Measurements from ENCODE around the gene DGLUCY. TPM values are rescaled to one million over a fixed set of nuclear protein-coding genes. Genes with fewer than 3 reads are reported as not detected.
"Not testable (repeated sequence)": the region's sequence is repeated elsewhere in the genome, so short reads cannot be mapped to it uniquely, and the experiment has no call there.

The DGLUCY gene
- total and polyA plus RNA-seq, 2 experiments from 2014 or later = 44.8 to 51.3 TPM

DNA sequence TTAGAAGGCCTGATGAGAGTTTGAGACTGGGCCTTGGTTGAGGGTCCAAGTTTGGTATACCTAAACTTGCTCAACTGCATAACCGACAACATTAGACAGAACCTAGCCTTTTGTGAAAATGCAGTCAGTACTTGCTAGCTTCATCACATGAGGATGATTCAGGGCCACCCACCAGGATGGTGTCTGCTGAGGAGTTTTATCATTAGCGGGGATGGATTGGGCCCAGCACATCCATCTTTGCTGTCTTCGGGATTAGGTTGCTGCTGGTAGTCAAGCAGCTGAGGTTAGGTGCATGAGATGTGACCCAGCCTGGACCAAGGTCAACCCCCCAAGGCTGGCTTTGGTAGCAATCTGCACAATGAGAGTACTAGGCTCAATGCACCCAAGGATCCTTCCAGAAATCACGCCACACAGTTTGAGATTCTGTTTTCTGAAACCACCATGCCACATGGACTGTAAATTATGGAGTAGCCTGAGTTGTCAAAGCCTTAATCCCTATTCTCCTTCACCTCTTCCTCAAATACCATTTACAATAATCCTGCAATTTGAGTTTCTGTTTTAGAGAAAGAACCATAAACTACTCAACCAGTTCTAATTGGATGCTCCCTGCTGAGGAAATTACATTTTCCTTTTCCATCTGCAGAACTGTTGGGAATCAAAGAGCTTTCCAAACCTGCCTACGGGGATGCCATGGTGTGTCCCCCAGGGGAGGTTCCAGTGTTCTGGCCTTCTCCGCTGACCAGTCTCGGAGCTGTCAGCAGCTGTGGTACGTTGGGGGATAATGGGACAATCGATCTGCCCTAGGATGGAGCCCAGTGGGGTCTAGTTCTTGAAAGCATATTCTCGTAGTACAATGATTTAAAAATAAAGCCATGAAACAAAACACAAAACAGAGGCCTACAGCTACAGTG, 61.7 kb downstream of the DGLUCY start:
- H3K4me2 ChIP-seq = no peak overlapping the region
- H3K4me3 ChIP-seq = no peak overlapping the region
- H2AFZ ChIP-seq = no peak overlapping the region
- H3K79me2 ChIP-seq = no peaks in the 10 kb centered on the region
- peaks cover 5% of the 10 kb centered on the region for H3K4me1 ChIP-seq (ENCODE audit: insufficient read depth)
- no peaks in the 10 kb centered on the region for H3K36me3 ChIP-seq (replicated peaks; ENCODE audit: insufficient read depth, low read depth)
- DNase-seq (ENCODE audit: low spot score) = no peak
- no peaks in the 10 kb centered on the region for H4K20me1 ChIP-seq (ENCODE audit: insufficient read depth, poor library complexity, severe bottlenecking)
- H3K27me3 ChIP-seq = no peaks in the 10 kb centered on the region
- H3K9me3 ChIP-seq (ENCODE audit: low read depth) = no peaks in the 10 kb centered on the region
- no peaks in the 10 kb centered on the region for H3K9me2 ChIP-seq (replicated peaks; ENCODE audit: insufficient read depth)
- 87% methylated on average over 10 of the region's 10 CpGs for whole genome bisulfite sequencing (ENCODE audit: low lambda C conversion rate, missing lambda C conversion rate)
- H3K27ac ChIP-seq = no peak overlapping the region
- TF ChIP-seq EZH2phosphoT487 (IDR thresholded peaks at IDR 0.05; ENCODE audit: low read depth, severe bottlenecking, unreplicated experiment) = no peak
- no peak for TF ChIP-seq CTCF (IDR thresholded peaks at IDR 0.05; ENCODE audit: poor library complexity)
- TF ChIP-seq EZH2 (IDR thresholded peaks at IDR 0.05; ENCODE audit: borderline replicate concordance) = no peak

DNA sequence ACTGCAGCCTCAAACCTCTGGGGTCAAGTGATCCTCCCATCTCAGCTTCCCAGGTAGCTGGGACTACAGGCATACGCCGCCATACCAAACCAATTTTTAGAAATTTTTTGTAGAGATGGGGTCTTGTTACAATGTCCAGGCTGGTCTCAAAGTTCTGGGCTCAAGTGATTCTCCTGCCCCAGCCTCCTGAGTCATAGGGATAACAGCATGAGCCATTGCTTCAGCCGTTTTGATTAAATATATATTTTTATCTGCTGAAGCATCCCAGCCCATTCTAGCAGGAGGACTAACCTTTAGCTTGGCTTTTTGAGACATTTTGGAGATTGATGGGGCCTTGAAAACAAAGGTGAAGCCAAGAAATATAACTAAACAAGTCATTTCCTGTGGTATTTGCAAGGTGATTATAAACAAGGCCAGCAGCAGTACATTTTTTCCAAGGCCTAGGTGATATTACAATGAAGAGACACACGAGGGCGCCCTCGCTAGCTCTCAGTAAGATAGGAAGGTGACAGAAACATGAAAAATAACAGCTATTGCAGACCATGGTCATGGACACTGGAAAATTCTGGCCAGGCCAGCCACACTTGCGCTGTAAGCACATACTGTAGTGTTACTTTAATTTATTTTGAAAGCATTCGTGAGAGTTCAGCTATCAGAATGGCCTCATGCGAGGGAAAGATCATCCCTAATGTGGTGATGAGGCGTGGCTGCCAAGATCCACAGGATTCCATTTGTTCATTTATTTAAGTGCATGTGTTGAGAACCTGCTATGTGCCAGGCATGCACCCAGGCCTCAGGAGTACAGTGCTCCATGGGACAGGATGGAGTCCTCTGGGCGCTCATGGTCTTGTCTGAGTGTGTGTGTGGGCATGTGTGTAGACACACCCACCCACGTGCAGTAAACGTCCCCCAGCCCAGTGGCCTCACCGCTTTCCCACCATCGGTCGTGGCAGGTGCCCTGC, 63.5 kb downstream of the DGLUCY start:
- H3K9me2 ChIP-seq (replicated peaks; ENCODE audit: insufficient read depth) = no peaks in the 10 kb centered on the region
- H3K4me1 ChIP-seq (ENCODE audit: insufficient read depth) = no peaks in the 10 kb centered on the region
- no peak overlapping the region for H3K27ac ChIP-seq
- TF ChIP-seq EZH2phosphoT487 (IDR thresholded peaks at IDR 0.05; ENCODE audit: low read depth, severe bottlenecking, unreplicated experiment) (no peak), EZH2 (IDR thresholded peaks at IDR 0.05; ENCODE audit: borderline replicate concordance) (no peak), CTCF (IDR thresholded peaks at IDR 0.05; ENCODE audit: poor library complexity) (peak; percentile 85)
- no peak overlapping the region for H2AFZ ChIP-seq
- H3K27me3 ChIP-seq = no peaks in the 10 kb centered on the region
- no peaks in the 10 kb centered on the region for H3K9me3 ChIP-seq (ENCODE audit: low read depth)
- DNase-seq (ENCODE audit: low spot score) = peak; percentile 81
- H3K36me3 ChIP-seq (replicated peaks; ENCODE audit: insufficient read depth, low read depth) = no peaks in the 10 kb centered on the region
- no peaks in the 10 kb centered on the region for H3K79me2 ChIP-seq
- WGBS (ENCODE audit: low lambda C conversion rate, missing lambda C conversion rate) = 68% methylated on average over 16 of the region's 16 CpGs
- no peak overlapping the region for H3K4me3 ChIP-seq
- H3K4me2 ChIP-seq = no peak overlapping the region
- H4K20me1 ChIP-seq (ENCODE audit: insufficient read depth, poor library complexity, severe bottlenecking) = no peaks in the 10 kb centered on the region

GRCh38 chr14:91180611-91181010, 66.7 kb downstream of the DGLUCY start:
- Histone ChIP-seq H3K4me1 (ENCODE audit: insufficient read depth) (no peaks in the 10 kb centered on the region), H2AFZ (no peak overlapping the region), H3K4me3 (no peak overlapping the region), H3K27me3 (no peaks in the 10 kb centered on the region), H3K4me2 (no peak overlapping the region), H3K36me3 (replicated peaks; ENCODE audit: insufficient read depth, low read depth) (no peaks in the 10 kb centered on the region), H3K27ac (no peak overlapping the region), H3K9me3 (ENCODE audit: low read depth) (no peaks in the 10 kb centered on the region), H3K9me2 (replicated peaks; ENCODE audit: insufficient read depth) (no peaks in the 10 kb centered on the region), H4K20me1 (ENCODE audit: insufficient read depth, poor library complexity, severe bottlenecking) (no peaks in the 10 kb centered on the region), H3K79me2 (no peaks in the 10 kb centered on the region)
- DNase-seq (ENCODE audit: low spot score) = no peak
- WGBS (ENCODE audit: low lambda C conversion rate, missing lambda C conversion rate) = 93% methylated on average over 2 of the region's 2 CpGs
- TF ChIP-seq EZH2 (IDR thresholded peaks at IDR 0.05; ENCODE audit: borderline replicate concordance) (no peak), EZH2phosphoT487 (IDR thresholded peaks at IDR 0.05; ENCODE audit: low read depth, severe bottlenecking, unreplicated experiment) (no peak), CTCF (IDR thresholded peaks at IDR 0.05; ENCODE audit: poor library complexity) (no peak)

- H3K4me3 ChIP-seq; H3K9me2 ChIP-seq (replicated peaks; ENCODE audit: insufficient read depth); H2AFZ ChIP-seq; H3K9me3 ChIP-seq (ENCODE audit: low read depth); DNase-seq (ENCODE audit: low spot score); H4K20me1 ChIP-seq (ENCODE audit: insufficient read depth, poor library complexity, severe bottlenecking); H3K27ac ChIP-seq; H3K4me2 ChIP-seq; H3K4me1 ChIP-seq (ENCODE audit: insufficient read depth); H3K79me2 ChIP-seq; H3K36me3 ChIP-seq (replicated peaks; ENCODE audit: insufficient read depth, low read depth); H3K27me3 ChIP-seq: not testable (repeated sequence)
- 98% methylated on average over 3 of the region's 3 CpGs for WGBS (ENCODE audit: low lambda C conversion rate, missing lambda C conversion rate)
Measured at GRCh38 chr14:91182753-91183152, 68.9 kb downstream of the DGLUCY start.
